Activated naive CD8-positive, alpha-beta T cell treated with anti-CD3 and anti-CD28 coated beads for 36 hours (primary cell): Measurements from ENCODE around the gene STARD13. TPM values are rescaled to one million over a fixed set of nuclear protein-coding genes. Genes with fewer than 3 reads are reported as not detected.

Experiments used
- DNase-seq: peaks from one replicate; pipeline ENCODE4 v3.0.0; 2021
- H3K27ac Mint-ChIP-seq: one replicate; pipeline ENCODE4 v1.8.0; 2022; ENCODE audit warnings: mild to moderate bottlenecking, moderate library complexity, mixed read lengths
- H3K27me3 Mint-ChIP-seq: one replicate; pipeline ENCODE4 v1.8.0; 2022; ENCODE audit warnings: mild to moderate bottlenecking, mixed read lengths
- H3K36me3 Mint-ChIP-seq: one replicate; pipeline ENCODE4 v1.8.0; 2021; ENCODE audit warnings: mild to moderate bottlenecking, mixed read lengths
- H3K4me1 Mint-ChIP-seq: one replicate; pipeline ENCODE4 v1.8.0; 2021; ENCODE audit warnings: mixed read lengths
- H3K4me3 Mint-ChIP-seq: one replicate; pipeline ENCODE4 v1.8.0; 2022; ENCODE audit warnings: mild to moderate bottlenecking, moderate library complexity, mixed read lengths
- H3K9me3 Mint-ChIP-seq: one replicate; pipeline ENCODE4 v1.8.0; 2022; ENCODE audit warnings: mixed read lengths
- total RNA-seq, 2 experiments: library from RNA; stranded (reverse); gene quantifications; one replicate each; pipeline ENCODE4 v1.2.3, GENCODE V29; 2021

STARD13 gene
- total RNA-seq, 2 experiments from 2014 or later = 0.23 TPM; not detected in 1

GRCh38 chr13:33139184-33139583 lies 146.4 kb downstream of the STARD13 start:
- DNase-seq = no peak
- peaks cover 1% of the 10 kb centered on the region for H3K4me1 Mint-ChIP-seq
- H3K4me3 Mint-ChIP-seq = no peak overlapping the region
- H3K9me3 Mint-ChIP-seq = peaks cover 1% of the 10 kb centered on the region
- H3K27ac Mint-ChIP-seq = no peak overlapping the region
- H3K27me3 Mint-ChIP-seq = peaks cover 8% of the 10 kb centered on the region
- no peaks in the 10 kb centered on the region for H3K36me3 Mint-ChIP-seq

GRCh38 chr13:33138441-33138840 lies 147.1 kb downstream of the STARD13 start:
- H3K4me1 Mint-ChIP-seq = peaks cover 1% of the 10 kb centered on the region

GRCh38 chr13:33137721-33138120 lies 147.8 kb downstream of the STARD13 start:
- Mint-ChIP-seq H3K4me1 (peaks cover 3% of the 10 kb centered on the region), H3K4me3 (no peak overlapping the region), H3K36me3 (peaks cover 1% of the 10 kb centered on the region), H3K9me3 (peaks cover 2% of the 10 kb centered on the region), H3K27ac (no peak overlapping the region), H3K27me3 (peaks cover 4% of the 10 kb centered on the region)
- DNase-seq = no peak

More at GRCh38 chr13:33138441-33138840, 147.1 kb downstream of the STARD13 start:
- DNase-seq = no peak
- peaks cover 6% of the 10 kb centered on the region for H3K27me3 Mint-ChIP-seq
- no peak overlapping the region for H3K27ac Mint-ChIP-seq
- no peak overlapping the region for H3K4me3 Mint-ChIP-seq
- H3K9me3 Mint-ChIP-seq = peaks cover 1% of the 10 kb centered on the region
- H3K36me3 Mint-ChIP-seq = no peaks in the 10 kb centered on the region

GRCh38 chr13:33135097-33135496 lies 150.5 kb downstream of the STARD13 start:
- peaks cover 4% of the 10 kb centered on the region for H3K27me3 Mint-ChIP-seq
- H3K36me3 Mint-ChIP-seq = peaks cover 2% of the 10 kb centered on the region
- DNase-seq = no peak

GRCh38 chr13:33134213-33134612 lies 151.3 kb downstream of the STARD13 start:
- Mint-ChIP-seq H3K27me3 (peaks cover 4% of the 10 kb centered on the region), H3K36me3 (peaks cover 2% of the 10 kb centered on the region), H3K4me3 (no peak overlapping the region), H3K27ac (no peak overlapping the region), H3K9me3 (peaks cover 6% of the 10 kb centered on the region), H3K4me1 (peaks cover 6% of the 10 kb centered on the region)
- no peak for DNase-seq

More at GRCh38 chr13:33135097-33135496, 150.5 kb downstream of the STARD13 start:
- Mint-ChIP-seq H3K4me3 (no peak overlapping the region), H3K27ac (no peak overlapping the region), H3K4me1 (peaks cover 6% of the 10 kb centered on the region), H3K9me3 (peaks cover 6% of the 10 kb centered on the region)

GRCh38 chr13:33132644-33133440 lies 152.7 kb downstream of the STARD13 start:
- H3K9me3 Mint-ChIP-seq = peaks cover 6% of the 10 kb centered on the region
- DNase-seq = no peak
- peaks cover 6% of the 10 kb centered on the region for H3K4me1 Mint-ChIP-seq
- H3K27ac Mint-ChIP-seq = peak overlapping the region; percentile 36
- H3K4me3 Mint-ChIP-seq = no peak overlapping the region
- peaks cover 2% of the 10 kb centered on the region for H3K36me3 Mint-ChIP-seq
- peaks cover 4% of the 10 kb centered on the region for H3K27me3 Mint-ChIP-seq

GRCh38 chr13:33129886-33130285 lies 155.7 kb downstream of the STARD13 start:
- Mint-ChIP-seq H3K4me1 (peaks cover 4% of the 10 kb centered on the region), H3K27me3 (peaks cover 4% of the 10 kb centered on the region), H3K9me3 (peaks cover 5% of the 10 kb centered on the region), H3K27ac (no peak overlapping the region), H3K36me3 (peaks cover 2% of the 10 kb centered on the region), H3K4me3 (no peak overlapping the region)
- no peak for DNase-seq

GRCh38 chr13:33129094-33129832 lies 156.3 kb downstream of the STARD13 start:
- H3K36me3 Mint-ChIP-seq = peaks cover 2% of the 10 kb centered on the region

GRCh38 chr13:33128134-33128533 lies 157.4 kb downstream of the STARD13 start:
- no peak for DNase-seq
- Mint-ChIP-seq H3K9me3 (peaks cover 5% of the 10 kb centered on the region), H3K4me3 (no peak overlapping the region), H3K27me3 (no peaks in the 10 kb centered on the region), H3K27ac (no peak overlapping the region), H3K36me3 (peaks cover 2% of the 10 kb centered on the region), H3K4me1 (peaks cover 4% of the 10 kb centered on the region)

More at GRCh38 chr13:33129094-33129832, 156.3 kb downstream of the STARD13 start:
- Mint-ChIP-seq H3K4me3 (no peak overlapping the region), H3K27me3 (peaks cover 4% of the 10 kb centered on the region), H3K9me3 (peaks cover 5% of the 10 kb centered on the region), H3K4me1 (peaks cover 4% of the 10 kb centered on the region), H3K27ac (no peak overlapping the region)
- DNase-seq = no peak

- Mint-ChIP-seq H3K27ac (no peak overlapping the region), H3K4me1 (no peaks in the 10 kb centered on the region), H3K36me3 (no peaks in the 10 kb centered on the region), H3K27me3 (no peaks in the 10 kb centered on the region), H3K4me3 (no peak overlapping the region), H3K9me3 (no peaks in the 10 kb centered on the region)
- no peak for DNase-seq
Measured at GRCh38 chr13:33127009-33127551, 158.5 kb downstream of the STARD13 start.

- Mint-ChIP-seq H3K9me3 (no peaks in the 10 kb centered on the region), H3K4me3 (no peak overlapping the region), H3K36me3 (no peaks in the 10 kb centered on the region), H3K27ac (no peak overlapping the region), H3K4me1 (no peaks in the 10 kb centered on the region), H3K27me3 (no peaks in the 10 kb centered on the region)
- no peak for DNase-seq
Measured at GRCh38 chr13:33125821-33126570, 159.6 kb downstream of the STARD13 start.

- no peaks in the 10 kb centered on the region for H3K9me3 Mint-ChIP-seq
- H3K4me3 Mint-ChIP-seq = no peak overlapping the region
- H3K36me3 Mint-ChIP-seq = no peaks in the 10 kb centered on the region
- DNase-seq = no peak
- H3K27ac Mint-ChIP-seq = no peak overlapping the region
- H3K27me3 Mint-ChIP-seq = peaks cover 5% of the 10 kb centered on the region
- H3K4me1 Mint-ChIP-seq = no peaks in the 10 kb centered on the region
Measured at GRCh38 chr13:33123066-33123859, 162.3 kb downstream of the STARD13 start.

GRCh38 chr13:33119856-33120543 lies 165.6 kb downstream of the STARD13 start:
- H3K27me3 Mint-ChIP-seq = peaks cover 5% of the 10 kb centered on the region
- no peaks in the 10 kb centered on the region for H3K9me3 Mint-ChIP-seq
- no peak overlapping the region for H3K27ac Mint-ChIP-seq
- DNase-seq = no peak
- no peaks in the 10 kb centered on the region for H3K4me1 Mint-ChIP-seq
- no peak overlapping the region for H3K4me3 Mint-ChIP-seq
- no peaks in the 10 kb centered on the region for H3K36me3 Mint-ChIP-seq
